Memory B cell (primary cell): Measurements from ENCODE around the gene IVD.

Experiments
- ATAC-seq: fragments of 150-1000 bp; cut with Tn5 transposase; 2 replicates; pipeline ENCODE4 v1.10.0; 2021; ENCODE audit warnings: low read depth, mild to moderate bottlenecking, moderate library complexity
- DNase-seq, 2 donors: peaks; one replicate each; pipeline ENCODE4 v3.0.0; 2022; ENCODE audit warnings: low spot score in 2 of 2
- H3K27ac Mint-ChIP-seq: one replicate; pipeline ENCODE4 v1.8.0; 2022; ENCODE audit warnings: mild to moderate bottlenecking, moderate library complexity, mixed read lengths
- H3K27me3 Mint-ChIP-seq: one replicate; pipeline ENCODE4 v1.8.0; 2022; ENCODE audit warnings: mixed read lengths
- H3K36me3 Mint-ChIP-seq: one replicate; pipeline ENCODE4 v1.8.0; 2022; ENCODE audit warnings: mild to moderate bottlenecking, mixed read lengths
- H3K4me1 Mint-ChIP-seq: one replicate; pipeline ENCODE4 v1.8.0; 2022; ENCODE audit warnings: mixed read lengths
- H3K4me3 Mint-ChIP-seq: one replicate; pipeline ENCODE4 v1.8.0; 2022; ENCODE audit warnings: mild to moderate bottlenecking, moderate library complexity, mixed read lengths
- H3K9me3 Mint-ChIP-seq: one replicate; pipeline ENCODE4 v1.8.0; 2022; ENCODE audit warnings: mixed read lengths

IVD gene

DNA sequence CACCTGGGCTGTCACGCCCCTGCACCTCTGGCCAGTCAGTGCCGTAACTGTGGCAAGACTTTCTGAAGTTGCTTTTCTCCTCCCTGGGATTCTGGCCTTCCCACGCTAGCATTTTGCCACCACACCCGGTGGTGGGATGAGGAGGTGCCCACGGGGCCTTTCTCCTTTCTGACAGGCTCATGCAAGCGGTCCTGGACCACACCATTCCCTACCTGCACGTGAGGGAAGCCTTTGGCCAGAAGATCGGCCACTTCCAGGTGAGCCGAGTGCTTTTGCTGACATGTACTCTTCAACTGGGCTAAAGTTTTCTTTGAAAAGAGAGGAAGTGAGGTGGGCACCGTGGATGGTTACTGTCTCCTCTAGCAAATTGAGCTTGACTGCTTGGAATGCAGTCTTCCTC is 9.6 kb downstream of the IVD start:
- Mint-ChIP-seq H3K27ac (no peak overlapping the region), H3K4me1 (no peaks in the 10 kb centered on the region), H3K36me3 (peaks cover 31% of the 10 kb centered on the region), H3K9me3 (no peaks in the 10 kb centered on the region), H3K27me3 (no peaks in the 10 kb centered on the region), H3K4me3 (no peak overlapping the region)
- no peak for ATAC-seq
- no peak for DNase-seq

DNA sequence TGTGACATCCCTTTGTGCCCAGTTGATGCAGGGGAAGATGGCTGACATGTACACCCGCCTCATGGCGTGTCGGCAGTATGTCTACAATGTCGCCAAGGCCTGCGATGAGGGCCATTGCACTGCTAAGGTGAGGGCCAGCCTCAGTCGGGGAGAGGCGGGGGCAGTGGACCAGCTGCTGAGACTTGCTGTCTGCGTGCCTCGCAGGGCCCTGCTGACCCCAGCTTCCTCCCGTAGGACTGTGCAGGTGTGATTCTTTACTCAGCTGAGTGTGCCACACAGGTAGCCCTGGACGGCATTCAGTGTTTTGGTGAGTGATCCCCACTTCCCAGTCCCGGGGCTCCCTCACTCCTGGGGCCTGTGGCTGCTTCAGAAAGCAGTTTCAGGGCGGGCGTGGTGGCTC is 10.5 kb downstream of the IVD start:
- Mint-ChIP-seq H3K36me3 (peaks cover 26% of the 10 kb centered on the region), H3K27me3 (no peaks in the 10 kb centered on the region), H3K27ac (no peak overlapping the region), H3K4me1 (no peaks in the 10 kb centered on the region), H3K4me3 (no peak overlapping the region), H3K9me3 (no peaks in the 10 kb centered on the region)
- DNase-seq (no peak), ATAC-seq (no peak)

DNA sequence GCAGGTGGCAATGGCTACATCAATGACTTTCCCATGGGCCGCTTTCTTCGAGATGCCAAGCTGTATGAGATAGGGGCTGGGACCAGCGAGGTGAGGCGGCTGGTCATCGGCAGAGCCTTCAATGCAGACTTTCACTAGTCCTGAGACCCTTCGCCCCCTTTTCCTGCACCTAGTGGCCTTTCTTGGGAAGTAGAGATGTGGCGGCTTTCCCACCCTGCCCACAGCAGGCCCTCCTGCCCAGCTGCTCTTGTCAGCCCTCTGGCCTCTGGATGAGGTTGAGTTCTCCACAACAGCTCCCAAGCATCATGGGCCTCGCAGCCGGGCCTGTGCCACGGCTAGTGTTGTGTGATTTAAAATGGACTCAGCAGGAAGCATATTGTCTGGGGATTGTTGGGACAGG is 12.5 kb downstream of the IVD start:
- Mint-ChIP-seq H3K36me3 (peaks cover 14% of the 10 kb centered on the region), H3K4me3 (no peak overlapping the region), H3K9me3 (no peaks in the 10 kb centered on the region), H3K4me1 (peaks cover 2% of the 10 kb centered on the region), H3K27me3 (no peaks in the 10 kb centered on the region), H3K27ac (no peak overlapping the region)
- ATAC-seq (no peak), DNase-seq (no peak)

DNA sequence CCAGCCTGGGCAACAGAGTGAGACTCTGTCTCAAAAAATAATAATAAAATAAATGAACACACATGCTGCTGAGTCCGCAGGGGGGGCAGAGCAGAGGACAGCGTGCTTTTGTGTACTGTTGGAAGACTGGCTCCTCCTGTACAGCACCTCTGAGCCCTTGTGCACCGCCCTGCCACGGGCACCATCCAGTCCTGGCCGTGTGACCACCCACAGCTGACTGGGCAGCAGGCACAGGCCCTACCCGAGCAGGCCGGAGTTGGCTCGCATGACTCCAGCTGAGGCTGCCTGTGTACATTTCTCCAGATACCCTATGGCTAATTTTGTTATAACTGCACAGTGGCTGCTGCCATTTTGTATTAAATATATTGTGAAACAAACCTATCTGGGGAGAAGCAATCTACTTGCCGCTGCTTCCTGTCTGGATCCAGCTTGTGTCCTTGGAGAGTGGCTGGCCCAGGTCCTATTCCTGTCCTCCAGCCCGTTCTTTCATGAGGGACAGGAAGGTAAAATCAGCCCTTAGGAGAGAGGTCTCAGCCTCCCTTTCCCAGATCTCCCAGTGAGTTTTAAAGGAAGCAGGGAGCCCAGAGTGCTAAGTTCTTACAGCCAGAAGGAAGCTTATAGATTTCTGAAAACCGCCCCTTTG is 14.6 kb downstream of the IVD start:
- no peak for ATAC-seq

DNA sequence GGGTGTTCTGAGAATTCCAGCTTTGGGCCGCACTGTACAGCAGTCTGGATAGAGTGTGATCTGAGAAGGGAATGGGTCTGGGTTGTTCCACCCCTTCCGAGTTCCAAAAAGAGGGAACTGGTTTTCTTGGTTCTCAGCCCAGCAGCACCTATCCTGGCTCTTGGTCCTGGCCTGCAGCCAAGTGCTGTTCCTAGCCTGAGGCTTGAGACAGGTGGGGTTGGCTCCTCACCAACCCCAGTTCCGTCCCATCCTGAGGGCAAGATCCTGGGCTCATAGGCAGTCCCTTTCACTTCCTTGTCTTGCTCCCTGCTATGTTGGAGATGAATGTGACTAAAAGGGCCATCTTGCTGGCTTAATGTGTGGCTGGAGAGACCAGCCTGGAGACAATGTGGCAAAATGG is 15.2 kb downstream of the IVD start:
- ATAC-seq (no peak), DNase-seq (no peak)
- peaks cover 2% of the 10 kb centered on the region for H3K4me1 Mint-ChIP-seq
- no peaks in the 10 kb centered on the region for H3K27me3 Mint-ChIP-seq
- no peak overlapping the region for H3K4me3 Mint-ChIP-seq
- peaks cover 12% of the 10 kb centered on the region for H3K36me3 Mint-ChIP-seq
- no peaks in the 10 kb centered on the region for H3K9me3 Mint-ChIP-seq
- no peak overlapping the region for H3K27ac Mint-ChIP-seq

More for the DNA sequence above, 14.6 kb downstream of the IVD start:
- H3K4me1 Mint-ChIP-seq = peaks cover 2% of the 10 kb centered on the region
- no peak overlapping the region for H3K4me3 Mint-ChIP-seq
- no peak overlapping the region for H3K27ac Mint-ChIP-seq
- H3K9me3 Mint-ChIP-seq = no peaks in the 10 kb centered on the region
- no peaks in the 10 kb centered on the region for H3K27me3 Mint-ChIP-seq
- peaks cover 15% of the 10 kb centered on the region for H3K36me3 Mint-ChIP-seq
- DNase-seq = no peak

DNA sequence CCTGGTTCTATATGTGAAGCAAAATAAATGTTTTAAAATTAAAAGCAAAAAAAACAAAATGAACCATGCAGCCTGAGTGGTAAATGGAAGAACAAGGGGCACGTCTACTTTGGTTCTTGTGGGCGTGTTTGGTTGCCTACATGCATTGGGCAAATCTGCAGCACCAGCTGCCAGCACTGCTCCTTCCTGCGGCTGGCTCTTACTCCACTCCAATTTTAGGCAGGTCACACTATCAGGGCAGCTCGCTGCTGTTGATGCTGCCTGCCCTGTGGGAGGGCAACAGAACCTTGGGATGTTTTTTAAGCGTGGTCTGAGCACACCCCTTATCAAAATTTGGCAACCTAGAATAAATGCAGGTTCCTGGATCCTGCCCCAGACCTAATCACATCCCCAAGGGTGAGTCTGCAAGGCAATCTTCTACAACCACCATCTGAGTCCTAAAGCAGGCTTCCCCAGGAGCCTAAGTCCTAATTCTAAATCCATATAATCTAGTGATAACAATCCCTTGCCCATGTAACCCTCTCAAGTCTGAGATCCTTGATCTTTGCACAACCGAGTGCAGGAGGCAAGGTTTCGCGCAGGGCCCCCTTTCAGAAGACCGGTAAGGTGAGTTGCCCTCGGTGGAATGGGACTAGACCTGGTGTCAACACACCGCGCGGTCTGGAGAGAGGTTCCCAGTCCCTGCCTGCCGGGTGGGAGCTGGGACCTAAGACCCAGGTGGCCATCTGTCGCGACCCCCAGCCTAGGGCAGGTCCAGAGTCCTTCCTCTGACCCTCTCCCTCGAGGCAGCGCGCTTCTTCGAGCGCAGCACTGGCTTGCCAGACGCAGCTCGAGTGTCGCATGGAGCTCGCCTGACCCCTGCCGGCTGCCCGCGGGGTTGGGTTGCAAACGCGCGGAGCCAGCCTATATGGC is 15.9 kb downstream of the IVD start:
- ATAC-seq (peak; percentile 99), DNase-seq (peak; percentile 79 to 90)
- Mint-ChIP-seq H3K27me3 (no peaks in the 10 kb centered on the region), H3K9me3 (no peaks in the 10 kb centered on the region), H3K36me3 (peaks cover 11% of the 10 kb centered on the region), H3K4me1 (peaks cover 2% of the 10 kb centered on the region), H3K27ac (no peak overlapping the region), H3K4me3 (no peak overlapping the region)

DNA sequence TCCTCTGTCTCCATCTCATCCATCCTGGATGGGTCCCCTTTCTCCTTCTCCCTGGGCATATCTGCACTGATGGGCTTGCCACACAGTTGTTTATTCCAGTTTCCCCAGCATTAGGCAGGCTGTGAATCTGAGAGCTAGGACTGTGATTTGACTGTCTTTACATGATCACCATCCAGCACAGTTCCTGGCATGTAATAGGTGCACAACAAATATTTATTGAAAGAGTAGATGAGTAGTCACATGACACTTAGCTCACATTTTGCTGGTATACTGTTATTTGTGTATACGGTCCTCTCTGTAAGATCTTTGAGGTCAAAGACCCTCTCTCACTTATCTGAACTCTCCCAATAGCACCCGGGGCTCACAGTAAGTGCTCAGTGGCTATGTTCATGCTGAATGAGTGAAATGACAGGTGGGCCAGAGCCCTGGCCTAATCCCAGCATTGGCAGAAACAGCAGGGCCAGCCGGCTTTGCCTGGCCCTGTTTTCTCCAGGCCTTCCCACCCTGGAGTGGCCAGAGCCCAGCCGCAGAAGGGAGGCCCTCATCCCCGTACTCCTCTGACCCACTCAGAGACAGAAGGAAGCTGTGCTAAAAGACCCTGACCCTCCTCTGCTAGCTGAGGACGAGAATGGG is 19.0 kb downstream of the IVD start:
- no peaks in the 10 kb centered on the region for H3K9me3 Mint-ChIP-seq
- no peak overlapping the region for H3K27ac Mint-ChIP-seq
- no peak for DNase-seq
- peaks cover 12% of the 10 kb centered on the region for H3K36me3 Mint-ChIP-seq
- no peak overlapping the region for H3K4me3 Mint-ChIP-seq
- no peak for ATAC-seq
- H3K27me3 Mint-ChIP-seq = no peaks in the 10 kb centered on the region
- peaks cover 2% of the 10 kb centered on the region for H3K4me1 Mint-ChIP-seq

DNA sequence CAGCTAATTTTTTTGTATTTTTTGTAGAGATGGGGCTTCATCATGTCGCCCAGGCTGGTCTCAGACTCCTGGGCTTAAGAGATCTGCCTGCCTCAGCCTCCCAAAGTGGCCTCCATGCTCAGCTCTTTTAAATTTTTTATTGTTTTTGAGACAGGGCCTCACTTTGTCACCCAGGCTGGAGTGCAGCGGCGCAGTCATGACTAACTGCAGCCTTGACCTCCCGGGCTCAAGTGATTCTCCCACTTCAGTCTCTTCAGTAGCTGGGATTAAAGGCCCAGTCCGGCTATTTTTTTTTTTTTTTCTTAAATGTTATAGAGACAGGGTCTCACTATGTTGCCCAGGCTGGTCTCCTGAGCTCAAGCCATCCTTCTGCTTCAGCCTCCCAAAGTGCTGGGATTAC is 20.1 kb downstream of the IVD start:
- Mint-ChIP-seq H3K9me3 (no peaks in the 10 kb centered on the region), H3K4me1 (peaks cover 2% of the 10 kb centered on the region), H3K36me3 (peaks cover 12% of the 10 kb centered on the region), H3K4me3 (no peak overlapping the region), H3K27ac (no peak overlapping the region), H3K27me3 (no peaks in the 10 kb centered on the region)
- ATAC-seq (no peak), DNase-seq (no peak)

DNA sequence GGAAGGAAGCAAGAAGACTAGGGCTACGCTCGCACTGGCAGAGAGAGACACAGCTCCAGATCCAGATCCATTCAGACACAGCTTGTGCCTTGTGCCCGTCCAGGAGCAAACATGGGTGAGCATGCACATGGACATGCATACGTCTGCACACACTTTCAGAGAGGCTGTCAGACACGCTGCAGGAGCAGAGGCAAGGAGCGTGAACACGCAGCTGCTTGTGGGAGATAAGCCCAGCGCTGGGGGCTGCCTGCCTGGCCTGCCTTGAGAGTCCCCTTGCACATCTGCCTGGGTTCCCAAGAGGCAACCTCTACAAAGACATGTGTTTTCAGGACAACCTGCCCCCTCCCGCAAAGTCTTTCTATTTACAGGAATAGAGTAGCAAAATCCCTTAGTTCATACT is 21.6 kb downstream of the IVD start:
- no peak overlapping the region for H3K27ac Mint-ChIP-seq
- DNase-seq (no peak), ATAC-seq (no peak)
- H3K9me3 Mint-ChIP-seq = no peaks in the 10 kb centered on the region
- peaks cover 12% of the 10 kb centered on the region for H3K36me3 Mint-ChIP-seq
- no peaks in the 10 kb centered on the region for H3K4me1 Mint-ChIP-seq
- no peaks in the 10 kb centered on the region for H3K27me3 Mint-ChIP-seq
- no peak overlapping the region for H3K4me3 Mint-ChIP-seq

DNA sequence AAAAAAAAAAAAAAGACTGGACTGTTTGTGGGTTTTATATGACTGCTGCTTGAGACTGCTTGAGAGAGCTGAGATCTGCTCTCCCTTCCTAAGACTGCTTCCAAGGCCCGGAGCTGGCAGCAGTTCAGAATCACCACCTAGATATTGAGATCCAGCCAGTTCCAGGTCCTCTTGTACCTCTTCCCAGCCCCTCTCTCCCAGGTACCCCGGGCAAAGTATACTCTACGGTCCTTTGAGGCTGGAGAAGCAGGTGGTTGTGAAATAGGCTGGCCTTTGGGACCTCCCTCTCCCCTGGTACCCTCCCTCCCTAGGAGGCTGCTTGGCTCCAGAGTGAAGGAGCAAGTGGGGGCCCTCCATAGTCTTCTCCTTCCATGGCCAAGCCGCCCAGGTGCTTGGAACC is 22.6 kb downstream of the IVD start:
- no peak overlapping the region for H3K4me3 Mint-ChIP-seq
- H3K9me3 Mint-ChIP-seq = no peaks in the 10 kb centered on the region
- no peaks in the 10 kb centered on the region for H3K4me1 Mint-ChIP-seq
- H3K27me3 Mint-ChIP-seq = no peaks in the 10 kb centered on the region
- DNase-seq = no peak
- ATAC-seq = no peak
- no peak overlapping the region for H3K27ac Mint-ChIP-seq
- peaks cover 12% of the 10 kb centered on the region for H3K36me3 Mint-ChIP-seq

DNA sequence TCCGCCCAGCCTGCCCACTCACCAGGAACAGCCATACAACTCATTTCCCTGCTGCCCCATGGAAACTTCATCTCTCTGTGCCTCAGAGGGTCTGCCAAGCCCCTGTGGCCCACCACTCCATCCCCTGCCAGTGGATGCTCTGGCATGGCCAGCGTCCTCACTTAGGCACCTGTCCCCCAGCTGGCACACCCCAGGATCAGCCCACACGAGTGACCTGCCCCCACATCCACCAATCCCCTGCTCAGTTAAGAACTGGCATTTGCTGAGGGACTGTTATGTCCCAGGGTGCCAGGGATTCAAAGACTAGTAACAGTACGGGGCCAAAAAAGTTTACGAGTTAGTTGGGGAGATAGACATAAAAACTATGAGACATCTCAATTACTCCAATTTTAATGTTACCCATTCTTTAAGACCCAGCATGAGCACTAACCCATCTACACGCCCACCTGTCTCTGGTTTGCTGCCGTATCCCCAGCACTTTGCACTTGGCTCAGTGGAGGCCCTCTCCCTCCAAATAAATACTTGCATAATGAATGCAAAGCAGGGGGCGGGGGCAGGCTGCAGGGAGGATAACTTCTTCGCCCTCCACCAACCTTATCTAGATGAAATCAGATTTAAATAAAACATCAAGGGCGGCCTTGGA is 23.6 kb downstream of the IVD start:
- H3K4me1 Mint-ChIP-seq = no peaks in the 10 kb centered on the region
- no peaks in the 10 kb centered on the region for H3K9me3 Mint-ChIP-seq
- ATAC-seq = no peak
- H3K36me3 Mint-ChIP-seq = peaks cover 11% of the 10 kb centered on the region
- H3K27me3 Mint-ChIP-seq = no peaks in the 10 kb centered on the region
- H3K27ac Mint-ChIP-seq = no peak overlapping the region
- no peak overlapping the region for H3K4me3 Mint-ChIP-seq
- DNase-seq = no peak

DNA sequence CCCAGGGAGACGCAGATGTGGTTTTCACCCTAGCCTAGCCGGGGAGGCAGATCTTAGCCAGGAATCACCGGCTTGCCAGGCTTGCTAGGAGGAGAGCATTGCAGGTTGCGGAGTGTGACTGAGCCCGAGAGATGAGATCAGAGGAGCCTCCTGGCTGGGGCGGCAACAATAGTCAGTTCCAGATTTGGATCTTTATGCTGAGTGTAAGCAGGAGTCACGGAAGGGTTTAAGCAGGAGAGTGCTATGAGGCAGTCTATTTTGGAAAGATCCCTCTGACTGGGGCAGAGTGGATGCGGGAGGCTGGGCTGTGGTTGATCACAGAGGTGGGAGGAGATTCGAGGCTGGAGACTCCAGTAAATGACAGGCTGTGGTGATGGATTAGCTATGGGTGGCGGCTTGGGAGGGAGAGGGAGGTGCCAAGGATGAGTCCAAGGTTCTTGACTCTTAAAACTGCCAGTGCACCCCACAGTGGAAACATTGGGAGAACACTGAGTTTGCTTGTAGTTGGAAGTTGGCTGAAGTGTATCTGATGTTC is 24.7 kb downstream of the IVD start:
- DNase-seq = no peak

DNA sequence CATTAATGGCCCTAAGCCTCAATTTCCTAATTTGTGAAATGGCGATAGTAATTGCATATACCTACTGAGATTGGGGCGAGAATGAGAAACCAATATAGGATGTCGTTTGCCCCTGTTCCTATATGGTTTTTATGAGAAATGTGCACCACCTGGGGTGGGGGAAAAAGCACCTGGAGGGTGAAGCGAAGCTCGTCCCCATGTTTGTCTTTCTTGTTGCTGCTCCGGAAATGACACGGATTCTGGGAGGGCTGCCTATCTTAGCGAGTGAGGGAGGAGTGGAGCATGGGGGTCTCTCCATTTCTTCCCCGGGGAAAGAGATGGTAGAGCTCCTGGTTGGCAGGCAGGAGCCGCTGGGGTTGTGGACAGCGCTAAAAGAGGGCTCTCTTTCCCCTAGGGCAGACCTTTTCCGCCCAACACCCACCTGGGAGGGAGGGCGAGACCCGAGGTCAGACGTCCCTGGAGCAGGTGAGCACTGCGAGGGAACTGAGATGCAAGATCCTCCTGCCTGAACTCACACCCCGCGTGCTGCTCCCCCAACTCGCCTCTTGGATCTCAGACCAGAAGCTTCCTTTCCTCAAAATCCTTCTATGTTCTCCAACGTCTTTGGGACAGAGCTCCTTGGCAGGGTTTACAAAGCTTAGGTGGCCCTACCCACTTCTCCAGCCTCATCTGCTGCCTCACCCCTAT is 29.6 kb downstream of the IVD start:
- DNase-seq (no peak), ATAC-seq (no peak)
- Mint-ChIP-seq H3K36me3 (peaks cover 2% of the 10 kb centered on the region), H3K4me1 (peaks cover 31% of the 10 kb centered on the region), H3K9me3 (no peaks in the 10 kb centered on the region), H3K4me3 (no peak overlapping the region), H3K27ac (no peak overlapping the region), H3K27me3 (peaks cover 10% of the 10 kb centered on the region)

More for the DNA sequence above, 24.7 kb downstream of the IVD start:
- ATAC-seq = no peak
- no peaks in the 10 kb centered on the region for H3K27me3 Mint-ChIP-seq
- no peaks in the 10 kb centered on the region for H3K9me3 Mint-ChIP-seq
- peaks cover 6% of the 10 kb centered on the region for H3K36me3 Mint-ChIP-seq
- H3K27ac Mint-ChIP-seq = no peak overlapping the region
- H3K4me1 Mint-ChIP-seq = no peaks in the 10 kb centered on the region
- H3K4me3 Mint-ChIP-seq = no peak overlapping the region
